Measurements from ENCODE around the gene FHOD1.

The FHOD1 gene

DNA sequence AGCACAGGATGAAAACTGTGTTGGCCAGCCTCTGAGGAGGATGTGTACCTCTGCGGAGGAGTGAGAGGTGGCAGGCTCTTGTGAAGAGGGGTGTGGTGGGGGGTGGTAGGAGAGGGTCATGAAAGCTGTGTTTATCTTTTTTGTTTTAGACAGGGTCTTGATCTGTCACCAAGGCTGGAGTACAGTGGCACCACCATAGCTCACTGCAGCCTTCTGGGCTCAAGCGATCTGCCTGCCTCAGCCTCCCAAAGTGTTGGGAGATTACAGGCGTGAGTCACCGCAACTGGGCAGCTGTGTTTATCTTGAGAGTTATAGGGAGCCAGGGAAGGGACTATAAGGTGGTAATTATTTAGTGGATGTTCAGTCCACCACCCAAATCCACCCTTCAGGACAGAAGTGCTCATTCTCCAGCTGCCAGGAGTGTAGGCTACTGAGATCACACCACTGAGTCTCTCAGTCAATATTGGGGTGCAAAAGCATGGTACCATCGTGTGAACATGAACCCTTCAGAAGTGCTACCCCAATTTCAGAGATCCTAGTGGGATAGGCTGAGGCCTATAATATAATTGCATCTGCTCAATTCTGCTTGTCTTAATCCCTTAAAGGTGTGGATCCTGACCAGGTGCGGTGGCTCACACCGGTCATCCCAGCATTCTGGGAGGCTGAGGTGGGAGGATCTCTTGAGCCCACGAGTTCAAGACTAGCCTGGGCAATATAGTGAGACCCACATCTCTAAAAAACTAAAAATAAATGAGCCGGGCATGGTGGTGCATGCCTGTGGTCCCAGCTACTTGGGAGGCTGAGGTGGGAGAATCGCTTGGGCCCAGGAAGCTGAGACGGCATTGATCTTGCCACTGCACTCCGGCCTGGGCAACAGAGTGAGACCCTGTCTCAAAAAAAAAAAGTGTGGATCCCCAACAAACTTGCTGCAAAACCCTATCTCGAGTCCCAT, 56.6 kb downstream of the FHOD1 start:
- DNase-seq (ENCODE audit: low read depth) = no peak

DNA sequence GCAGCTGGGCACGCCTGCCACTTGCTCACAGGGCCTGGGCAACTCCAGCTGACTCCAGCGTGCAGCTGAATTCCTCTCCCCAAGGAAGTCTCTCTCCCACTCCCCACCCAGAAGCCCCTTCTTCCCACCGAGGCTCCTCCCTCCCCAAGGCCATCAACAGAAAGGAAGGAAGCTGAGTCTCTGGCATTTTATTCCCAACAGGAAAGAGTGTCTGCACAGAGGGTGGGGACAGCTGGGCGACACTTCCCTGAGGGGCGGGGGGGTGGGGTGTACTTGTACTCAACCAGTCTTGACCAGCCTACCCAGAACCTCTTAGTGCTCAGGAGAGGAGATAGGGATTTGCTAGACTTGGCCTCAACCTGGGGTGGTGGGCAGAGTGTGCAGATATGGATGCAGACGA, 57.2 kb downstream of the FHOD1 start, which contains the start of gene EXOC3L1:
EXOC3L1 (minus strand) TSS at position 96 of the 400 bp plus-strand sequence. CDS start 460 bp downstream, outside the sequence.
- DNase-seq (ENCODE audit: low read depth) = no peak

DNA sequence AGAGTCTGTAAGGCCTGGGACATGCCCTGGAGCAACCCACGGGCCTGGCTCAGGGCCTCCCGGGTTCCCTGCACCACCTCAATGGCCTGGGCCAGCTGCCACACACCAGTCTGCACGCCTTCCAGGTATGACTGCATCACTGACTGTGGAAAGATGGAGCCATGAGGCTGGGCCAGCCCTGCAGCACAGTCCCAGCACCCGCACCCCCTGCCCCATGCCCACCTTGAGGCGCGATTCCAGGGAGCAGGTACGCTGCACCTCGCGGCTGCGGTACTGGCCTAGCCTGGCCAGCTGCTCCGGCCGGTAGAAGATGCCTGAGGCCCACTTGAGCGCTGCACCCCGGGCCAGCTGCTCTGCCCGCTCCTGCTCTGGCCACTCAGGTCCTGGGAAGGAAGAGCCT, 58.5 kb downstream of the FHOD1 start:
- DNase-seq (ENCODE audit: low read depth) = no peak

DNA sequence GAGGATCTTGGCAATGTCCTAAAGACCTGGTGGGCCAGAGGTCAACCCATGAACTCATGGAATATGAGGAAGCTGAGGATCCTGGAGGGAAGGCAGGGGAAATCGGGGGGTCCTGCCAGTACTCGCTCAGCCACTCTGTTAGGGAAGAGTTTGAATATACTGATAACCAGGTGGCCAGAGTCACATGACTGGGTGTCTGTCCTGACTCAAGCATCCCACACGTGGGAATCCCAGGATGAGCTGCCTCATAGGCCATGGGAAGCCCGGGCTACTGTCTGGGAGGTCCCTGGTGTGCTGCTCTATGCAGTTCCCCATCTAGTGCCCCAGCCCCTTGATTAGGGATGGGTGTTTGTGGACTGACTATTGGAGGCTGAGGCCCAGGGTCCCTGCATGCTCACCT, 59.0 kb downstream of the FHOD1 start:
- no peak for DNase-seq (ENCODE audit: low read depth)

DNA sequence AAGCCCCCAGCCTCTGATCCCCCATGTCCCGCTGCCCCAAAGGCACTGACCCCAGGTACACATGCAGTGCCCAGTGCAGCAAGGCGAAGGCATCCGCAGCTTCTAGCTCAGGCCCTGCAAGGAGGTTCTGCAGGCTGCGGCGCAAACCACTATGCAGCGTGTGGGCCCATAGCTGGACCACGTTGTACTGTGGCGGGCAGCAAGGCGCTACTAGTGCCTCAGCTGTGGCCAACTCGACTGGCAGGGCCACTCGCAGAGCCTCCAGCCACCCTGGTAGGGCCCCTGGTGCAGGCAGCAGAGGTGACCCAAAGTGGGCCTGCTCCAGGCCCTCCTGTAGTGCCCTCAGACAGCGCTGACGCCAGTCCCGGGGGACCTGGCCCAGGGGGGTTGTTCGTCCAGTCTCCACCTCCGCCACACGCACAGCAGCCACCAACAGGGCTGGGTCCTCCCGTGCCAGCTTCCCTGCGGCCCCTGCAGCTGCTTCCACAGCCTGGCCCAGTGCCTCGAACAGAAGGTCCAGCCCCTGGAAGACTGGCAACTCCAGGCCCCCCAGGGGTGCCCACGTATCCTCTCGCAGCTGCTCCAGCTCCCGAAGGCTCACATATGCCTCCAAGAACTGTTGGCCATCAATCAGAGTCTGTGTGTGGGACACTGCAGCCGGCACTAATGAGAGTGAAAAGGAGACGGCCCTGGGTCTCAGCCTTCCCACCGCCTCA, 59.9 kb downstream of the FHOD1 start:
- no peak for DNase-seq (ENCODE audit: low read depth)

DNA sequence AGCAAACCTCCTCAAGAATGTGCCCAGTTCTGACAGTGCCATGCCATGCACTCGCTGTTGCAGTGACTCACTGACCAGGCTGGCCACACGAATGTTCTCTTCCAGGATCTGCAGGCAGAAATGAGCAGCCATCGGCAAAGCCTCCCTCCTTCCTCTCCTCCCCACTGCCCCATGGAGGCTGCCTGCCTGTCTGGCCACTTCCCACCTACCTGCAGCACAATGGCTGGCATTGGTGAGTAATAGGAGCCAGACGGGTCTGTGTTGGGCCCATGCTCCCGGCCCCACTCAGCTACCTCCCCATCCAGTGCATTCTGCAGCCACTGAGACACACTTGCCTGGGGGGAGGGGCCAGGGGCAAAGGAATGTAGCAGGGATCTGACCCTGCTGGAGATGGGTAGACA, 60.7 kb downstream of the FHOD1 start:
- DNase-seq (ENCODE audit: low read depth) = no peak

DNA sequence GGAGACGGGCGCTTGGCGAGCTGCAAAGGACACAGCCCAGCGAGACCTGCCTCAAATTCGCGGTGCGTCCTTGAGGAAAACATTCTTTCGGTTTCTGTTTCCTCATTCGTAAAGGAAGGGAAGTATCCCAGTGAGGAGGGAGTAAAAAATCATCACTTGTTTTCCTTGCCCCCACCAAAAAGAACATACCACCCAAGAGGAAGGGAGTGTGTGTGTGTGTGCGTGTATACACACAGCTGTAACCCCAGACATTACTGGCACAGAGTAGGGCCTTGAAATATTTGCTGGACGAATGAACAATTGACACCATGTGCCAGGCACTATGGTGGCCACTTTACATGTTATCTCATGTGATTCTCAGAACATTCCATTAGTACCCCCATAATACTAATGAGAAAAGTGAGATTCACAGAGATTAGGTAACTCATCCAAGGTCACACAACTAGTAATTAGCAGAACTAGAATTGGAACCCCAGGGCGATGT, 61.6 kb downstream of the FHOD1 start:
- DNase-seq (ENCODE audit: low read depth) = no peak

DNA sequence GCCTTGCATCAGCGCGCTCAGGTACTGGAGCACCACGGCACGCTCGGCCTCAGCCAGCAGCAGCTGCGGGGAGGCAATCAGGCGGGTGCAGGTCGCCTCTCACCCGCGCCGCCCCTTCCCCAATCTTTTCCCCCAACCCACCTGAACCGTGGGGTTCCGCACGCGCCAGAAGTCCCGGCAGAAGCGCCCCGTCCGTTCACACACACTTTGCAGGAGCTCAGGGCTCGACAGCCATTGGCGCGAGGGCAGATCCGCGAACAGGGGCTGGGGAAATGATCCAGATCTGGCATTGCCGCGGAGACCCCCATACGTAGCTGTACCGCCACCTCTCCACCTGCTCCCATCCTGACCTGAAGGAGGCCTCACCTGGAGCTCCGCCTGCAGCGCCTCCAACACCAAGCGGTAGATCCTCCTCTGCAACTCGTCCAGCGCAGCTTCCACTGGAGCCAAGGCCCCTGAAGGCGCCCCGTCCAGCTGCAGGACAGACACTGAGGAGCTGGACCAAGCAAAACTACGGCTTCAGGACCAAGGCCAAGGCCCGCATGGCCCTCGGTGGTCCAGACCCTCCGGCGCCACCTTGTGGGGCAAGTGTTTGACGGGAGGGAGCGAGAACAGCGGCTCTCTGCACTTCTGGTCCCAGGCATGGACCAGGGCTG, 62.2 kb downstream of the FHOD1 start:
- DNase-seq (ENCODE audit: low read depth) = peak; percentile 39

DNA sequence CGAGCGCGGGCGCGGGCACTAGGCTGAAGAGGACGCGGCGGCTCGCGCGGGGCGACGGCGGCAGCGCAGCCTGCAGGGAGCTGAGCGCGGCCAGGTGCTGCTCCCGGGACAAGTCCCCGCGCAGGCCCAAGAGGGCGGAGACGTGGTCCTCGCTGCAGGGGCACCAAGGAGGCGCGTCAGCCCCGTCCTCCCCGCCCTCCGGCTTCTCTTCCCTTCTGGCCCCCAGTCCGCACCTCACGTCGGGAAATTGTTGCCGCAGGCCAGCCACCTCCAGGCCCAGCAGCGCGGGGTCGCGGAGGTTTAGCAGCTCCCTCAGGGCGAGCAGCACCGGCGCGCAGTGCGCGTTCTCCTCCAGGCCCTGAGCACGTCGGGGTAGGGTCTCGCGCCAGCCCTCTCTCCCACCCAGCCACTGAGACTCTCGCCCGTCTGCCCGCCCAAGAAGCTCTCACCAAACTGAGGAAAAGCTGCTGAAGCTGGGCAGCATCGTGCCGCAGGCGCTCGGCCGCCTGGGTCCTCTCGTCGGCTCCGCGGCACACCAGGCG, 62.8 kb downstream of the FHOD1 start:
- no peak for DNase-seq (ENCODE audit: low read depth)

DNA sequence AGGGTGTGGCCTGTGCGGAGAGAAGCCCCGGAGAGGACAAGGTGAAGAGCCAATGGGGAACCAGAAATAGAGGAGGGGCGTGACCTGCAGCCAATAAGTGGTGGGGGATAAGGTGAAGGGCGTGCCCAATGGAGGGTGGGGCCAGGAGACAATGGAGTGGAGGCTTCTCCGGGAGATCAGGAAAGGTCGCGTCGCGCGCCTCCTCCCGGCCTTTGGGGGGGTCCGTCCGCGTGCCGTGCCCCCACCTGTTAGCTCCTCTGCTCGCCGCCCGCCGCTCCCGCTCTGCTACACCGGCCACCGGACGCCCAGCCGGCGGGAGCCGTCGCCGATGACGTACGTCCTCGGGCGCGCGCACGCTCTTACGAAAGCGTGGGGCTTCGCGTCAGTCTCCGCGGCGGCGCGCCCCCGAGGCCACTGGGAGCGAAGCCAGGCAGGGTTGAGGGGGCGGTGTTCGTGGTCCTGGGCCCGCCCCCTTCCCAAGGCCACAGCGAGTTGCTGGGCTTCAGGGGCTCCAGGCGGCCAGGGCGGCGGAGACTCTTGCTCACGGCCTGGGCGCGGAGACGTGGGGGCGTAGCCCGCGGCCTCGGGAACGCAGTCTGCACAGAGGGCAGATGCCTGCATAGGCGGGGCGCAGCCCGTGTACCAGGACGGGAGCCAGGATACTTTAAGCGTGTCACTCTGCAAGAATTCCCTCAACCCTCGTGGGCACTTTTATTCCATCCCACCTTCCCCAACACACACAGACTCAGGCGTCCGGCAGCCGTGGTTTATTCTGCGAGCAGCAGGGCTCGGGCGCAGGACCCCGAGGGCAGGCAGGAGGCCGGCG, 63.4 kb downstream of the FHOD1 start, which contains the start of gene MATCAP1:
MATCAP1 (minus strand) TSS at position 337 of the 826 bp plus-strand sequence. CDS start 3,353 bp downstream, outside the sequence.
- peak; percentile 85 for DNase-seq (ENCODE audit: low read depth)

DNA sequence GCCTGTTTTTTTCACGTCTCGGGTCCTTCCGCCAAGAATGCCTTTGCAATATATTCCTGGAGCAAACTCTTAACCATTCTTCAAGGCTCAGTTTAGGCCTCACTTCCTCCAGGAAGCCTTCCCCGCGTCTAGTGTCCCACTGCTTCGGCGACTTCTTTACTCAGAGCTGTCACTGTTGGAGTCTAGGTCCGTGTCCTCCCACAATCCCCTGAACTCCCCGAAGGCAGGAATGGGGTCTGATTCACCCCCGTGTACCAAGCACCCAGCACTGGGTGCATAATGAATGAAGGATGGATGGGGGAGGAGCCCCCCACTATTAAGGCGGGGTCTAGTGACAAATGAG, 64.0 kb downstream of the FHOD1 start:
- DNase-seq (ENCODE audit: low read depth) = no peak

DNA sequence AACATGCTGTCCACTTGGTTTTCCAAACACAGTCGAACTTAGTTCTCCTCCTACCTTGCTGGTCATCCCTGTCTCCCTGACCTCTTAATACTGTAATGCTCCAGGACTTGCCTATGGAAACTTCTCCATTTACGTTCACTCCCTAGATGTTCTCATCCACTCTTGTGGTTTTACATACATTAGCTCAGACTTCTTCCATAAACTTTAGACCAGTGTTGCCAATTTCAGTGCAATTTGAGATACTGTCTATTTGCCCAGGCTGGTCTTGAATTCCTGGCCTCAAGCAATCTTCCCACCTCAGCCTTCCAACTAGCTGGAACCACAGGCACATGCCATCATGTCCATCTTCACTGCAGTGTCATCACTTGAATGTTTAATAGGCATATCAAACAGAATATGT, 65.0 kb downstream of the FHOD1 start:
- no peak for DNase-seq (ENCODE audit: low read depth)

DNA sequence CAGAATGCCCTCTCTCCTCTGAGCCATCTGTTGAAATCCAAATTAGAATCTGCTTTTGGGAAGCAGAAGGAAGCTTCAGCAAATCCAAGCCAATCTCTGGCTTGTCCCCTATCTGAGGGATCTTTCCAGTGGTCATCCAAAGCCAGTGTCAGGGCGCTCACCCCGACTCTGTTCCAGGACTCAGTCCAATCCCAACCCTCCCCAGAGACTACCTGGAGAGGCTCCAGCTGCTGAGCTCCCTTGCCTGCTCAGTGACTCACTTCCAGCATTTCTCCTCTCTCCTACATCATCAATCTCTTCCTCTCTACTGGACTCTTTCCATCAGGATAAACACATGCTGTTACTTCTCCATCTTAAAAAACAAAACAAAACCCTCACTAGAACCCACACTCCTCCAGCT, 65.9 kb downstream of the FHOD1 start:
- peak; percentile 77 for DNase-seq (ENCODE audit: low read depth)

DNA sequence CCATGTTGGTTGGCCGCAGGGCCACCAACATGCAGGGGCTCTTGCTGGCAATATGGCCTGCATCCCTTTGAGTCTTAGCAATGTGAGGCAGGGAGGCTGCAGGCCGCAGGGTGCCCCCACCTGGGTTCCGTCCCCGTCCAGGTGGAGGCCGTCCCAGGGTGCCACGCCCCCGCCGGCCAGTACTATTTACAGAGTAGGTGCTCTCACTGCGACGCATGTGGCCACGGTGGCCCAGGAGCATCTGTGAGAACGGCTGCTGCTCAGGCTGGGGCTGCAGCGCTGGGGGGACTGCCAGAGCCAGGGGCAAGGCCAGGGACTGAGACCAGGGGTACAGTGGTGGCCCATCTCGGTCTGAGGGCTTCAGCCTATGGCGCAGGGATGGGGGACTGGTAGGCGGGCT, 67.1 kb downstream of the FHOD1 start:
- no peak for DNase-seq (ENCODE audit: low read depth)

DNA sequence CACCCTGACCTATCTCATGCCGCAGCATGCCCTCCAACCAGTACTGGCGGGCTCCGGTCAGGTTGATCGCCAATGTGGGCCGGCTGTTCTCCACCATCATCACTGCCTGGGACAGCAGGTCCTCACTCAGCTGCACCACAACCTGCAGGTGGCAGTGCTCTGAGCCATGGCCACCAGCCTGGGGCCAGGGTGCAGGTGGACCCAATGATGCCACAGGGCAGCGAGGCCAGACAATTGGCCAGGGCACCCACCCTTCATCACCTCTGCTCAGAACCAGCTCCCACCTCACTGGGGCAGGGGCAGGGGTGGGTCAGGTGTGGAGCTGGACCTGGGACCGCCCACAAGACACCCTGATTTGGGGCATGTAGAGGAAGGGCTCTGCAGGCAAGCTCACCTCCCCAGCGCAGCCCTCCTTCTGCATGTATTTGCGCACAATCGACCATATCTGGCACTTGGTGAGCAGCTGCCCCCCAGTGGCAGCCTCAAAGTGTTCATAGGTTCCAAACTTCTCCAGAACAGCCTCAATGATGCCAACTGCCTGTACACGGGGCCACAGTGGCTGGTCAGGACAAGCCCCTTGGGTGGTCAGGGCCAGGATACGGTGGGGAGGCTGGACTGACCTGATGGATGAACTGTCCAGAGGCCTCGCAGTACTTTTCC, 67.7 kb downstream of the FHOD1 start:
- DNase-seq (ENCODE audit: low read depth) = no peak
